ENCODE results near the gene PCDH7.

Gene PCDH7

GRCh38 chr4:30720021-30720660 is at the start of gene PCDH7:
Gene PCDH7, plus strand, starts transcription at chr4:30720369. Its CDS starts 1,054 bp downstream, at chr4:30721423.
- no peak for DNase-seq

GRCh38 chr4:30671926-30672448 is 48.2 kb upstream of the PCDH7 start:
- DNase-seq = no peak

GRCh38 chr4:30696191-30696590 is 24.0 kb upstream of the PCDH7 start:
- no peak for DNase-seq

- no peak for DNase-seq
Measured at GRCh38 chr4:30714408-30715031, 5.6 kb upstream of the PCDH7 start.

GRCh38 chr4:30716158-30716557 is 4.0 kb upstream of the PCDH7 start:
- DNase-seq = no peak

- no peak for DNase-seq
Measured at GRCh38 chr4:30716681-30717207, 3.4 kb upstream of the PCDH7 start.

- DNase-seq = no peak
Measured at GRCh38 chr4:30717208-30718020, 2.8 kb upstream of the PCDH7 start.

- no peak for DNase-seq
Measured at GRCh38 chr4:30718021-30718542, 2.1 kb upstream of the PCDH7 start.

- no peak for DNase-seq
Measured at GRCh38 chr4:30718641-30719453, 1.3 kb upstream of the PCDH7 start.

GRCh38 chr4:30719454-30720020 is 632 bp upstream of the PCDH7 start:
- DNase-seq = no peak

- DNase-seq = no peak
Measured at GRCh38 chr4:30720661-30721184, 554 bp downstream of the PCDH7 start.

GRCh38 chr4:30721185-30722091 is 1.3 kb downstream of the PCDH7 start:
- no peak for DNase-seq

GRCh38 chr4:30722092-30722358 is 1.9 kb downstream of the PCDH7 start:
- DNase-seq = no peak

- DNase-seq = no peak
Measured at GRCh38 chr4:30722359-30723200, 2.4 kb downstream of the PCDH7 start.

- DNase-seq = no peak
Measured at GRCh38 chr4:30723201-30723955, 3.2 kb downstream of the PCDH7 start.

GRCh38 chr4:30724247-30724646 is 4.1 kb downstream of the PCDH7 start:
- DNase-seq = no peak

GRCh38 chr4:30725562-30725961 is 5.4 kb downstream of the PCDH7 start:
- DNase-seq = no peak

- no peak for DNase-seq
Measured at GRCh38 chr4:30726090-30726675, 6.0 kb downstream of the PCDH7 start.

- DNase-seq = no peak
Measured at GRCh38 chr4:30727409-30727808, 7.2 kb downstream of the PCDH7 start.

Measured in CD4-positive, alpha-beta T cell treated with Interleukin-1 beta for 1 hour (primary cell).